ENCODE measurements around the gene JCAD.

The JCAD gene

DNA sequence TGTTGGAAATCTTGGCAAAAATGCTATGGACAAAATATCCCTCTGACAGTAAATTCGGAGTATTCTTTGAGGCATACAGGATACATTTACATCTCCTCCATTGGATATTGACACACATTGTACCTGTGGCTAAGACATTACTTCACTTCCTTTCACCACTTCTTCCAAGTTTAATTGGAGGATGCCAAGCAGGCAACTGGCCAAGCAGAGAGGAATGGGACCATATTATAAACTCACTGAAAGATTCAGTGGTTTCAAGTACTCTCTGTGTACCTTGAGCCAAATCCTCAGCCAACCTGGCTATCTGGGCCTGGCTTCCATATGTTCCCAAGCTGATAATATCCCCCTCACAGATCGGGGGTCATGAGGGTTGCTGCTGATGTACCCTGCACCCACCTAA is 14.7 kb upstream of the JCAD start:
- no peak for DNase-seq

DNA sequence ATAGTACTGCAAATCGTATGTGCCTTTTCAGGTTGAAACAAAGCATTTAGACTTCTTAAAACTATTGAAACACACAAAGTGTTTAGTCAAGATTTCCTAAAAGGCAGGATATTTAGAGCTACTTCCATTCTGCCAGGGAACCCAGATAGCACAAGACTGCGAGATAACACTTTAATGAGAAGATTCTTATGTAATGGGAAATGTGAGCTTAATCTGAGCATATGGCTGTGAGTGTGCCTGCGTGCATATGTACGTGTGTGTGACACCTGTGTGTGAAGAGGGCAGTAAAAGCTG is 14.3 kb upstream of the JCAD start:
- DNase-seq: no peak

DNA sequence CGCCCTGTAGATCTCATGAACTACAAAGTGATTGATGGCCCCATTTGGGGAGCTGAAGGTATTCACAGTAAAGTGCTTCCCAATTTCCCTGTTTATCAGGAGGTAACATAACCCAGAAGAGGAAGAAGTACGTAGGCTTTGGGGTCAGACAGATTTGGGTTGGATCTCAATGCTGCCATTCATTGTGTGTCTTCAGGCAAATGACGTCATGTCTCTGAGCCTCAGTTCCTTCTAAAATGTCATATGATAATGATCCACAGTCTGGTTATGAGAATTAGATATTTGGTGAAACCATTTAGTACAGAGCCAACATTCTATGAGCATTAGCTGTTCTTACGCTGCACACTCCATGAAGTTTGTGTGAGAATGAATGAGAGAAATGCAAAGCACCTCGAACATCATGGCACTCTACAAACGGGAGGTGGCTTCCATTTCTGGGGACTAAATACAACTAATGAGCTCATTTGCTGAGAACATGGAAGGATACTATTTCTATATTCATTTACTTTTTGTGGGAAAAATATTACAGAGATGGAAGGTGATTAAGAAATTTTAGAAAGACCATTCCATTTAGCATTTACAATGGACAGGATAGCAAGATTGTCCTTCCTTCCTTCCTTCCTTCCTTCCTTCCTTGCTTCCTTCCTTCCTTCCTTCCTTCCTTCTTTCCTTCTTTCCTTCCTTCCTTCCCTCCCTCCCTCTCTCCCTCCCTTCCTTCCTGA is 13.8 kb upstream of the JCAD start:
- DNase-seq: no peak

DNA sequence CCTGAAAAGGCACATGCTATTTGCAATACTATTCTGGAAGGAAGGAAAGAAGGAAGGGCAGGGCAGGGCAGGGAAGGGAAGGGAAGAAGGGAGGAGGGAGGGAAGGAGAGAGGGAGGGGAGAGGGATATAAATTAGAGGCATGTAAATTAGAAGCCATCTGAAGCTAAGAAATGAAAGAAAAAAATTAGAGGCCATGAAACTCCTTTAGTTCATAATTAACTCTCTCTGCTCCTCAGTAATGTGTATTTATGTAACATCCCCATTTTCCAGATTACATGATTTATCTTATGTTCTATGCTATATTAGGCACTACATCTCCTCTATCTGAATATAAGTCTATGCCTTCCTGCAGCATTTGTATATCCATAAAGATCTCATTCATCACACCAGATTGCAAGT is 12.7 kb upstream of the JCAD start:
- no peak for DNase-seq

DNA sequence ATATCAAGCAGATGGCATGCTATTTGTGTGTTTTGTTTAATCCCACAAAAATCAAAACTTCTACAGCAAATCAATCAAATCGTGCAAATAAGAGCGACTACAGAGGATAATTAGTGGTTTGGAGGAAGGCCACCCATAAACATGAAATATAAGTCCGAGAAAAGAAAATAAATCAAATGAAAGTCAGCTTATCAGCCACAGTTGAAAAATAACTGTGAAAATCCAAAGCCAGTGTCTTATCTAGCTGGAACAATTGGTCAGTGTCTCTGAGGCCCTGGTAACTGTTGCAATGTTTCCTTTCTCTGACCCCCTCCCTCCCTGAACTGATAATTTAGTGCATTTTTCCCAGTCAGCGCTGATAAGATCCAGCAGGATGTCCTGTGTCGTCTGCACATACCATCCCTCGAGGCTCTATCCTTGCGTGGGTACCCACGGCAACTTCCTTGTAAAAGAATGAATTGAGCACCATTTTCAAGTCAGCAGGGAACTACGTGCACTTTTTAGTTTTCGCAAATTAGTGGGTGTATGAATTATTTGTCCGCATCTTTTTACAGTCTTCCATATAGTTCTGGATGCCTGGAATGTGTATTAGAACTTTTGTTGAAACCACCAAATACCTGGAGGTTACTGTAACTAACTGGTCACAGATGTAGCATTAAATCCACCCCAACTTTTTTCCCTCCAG is 10.8 kb upstream of the JCAD start:
- no peak for DNase-seq

DNA sequence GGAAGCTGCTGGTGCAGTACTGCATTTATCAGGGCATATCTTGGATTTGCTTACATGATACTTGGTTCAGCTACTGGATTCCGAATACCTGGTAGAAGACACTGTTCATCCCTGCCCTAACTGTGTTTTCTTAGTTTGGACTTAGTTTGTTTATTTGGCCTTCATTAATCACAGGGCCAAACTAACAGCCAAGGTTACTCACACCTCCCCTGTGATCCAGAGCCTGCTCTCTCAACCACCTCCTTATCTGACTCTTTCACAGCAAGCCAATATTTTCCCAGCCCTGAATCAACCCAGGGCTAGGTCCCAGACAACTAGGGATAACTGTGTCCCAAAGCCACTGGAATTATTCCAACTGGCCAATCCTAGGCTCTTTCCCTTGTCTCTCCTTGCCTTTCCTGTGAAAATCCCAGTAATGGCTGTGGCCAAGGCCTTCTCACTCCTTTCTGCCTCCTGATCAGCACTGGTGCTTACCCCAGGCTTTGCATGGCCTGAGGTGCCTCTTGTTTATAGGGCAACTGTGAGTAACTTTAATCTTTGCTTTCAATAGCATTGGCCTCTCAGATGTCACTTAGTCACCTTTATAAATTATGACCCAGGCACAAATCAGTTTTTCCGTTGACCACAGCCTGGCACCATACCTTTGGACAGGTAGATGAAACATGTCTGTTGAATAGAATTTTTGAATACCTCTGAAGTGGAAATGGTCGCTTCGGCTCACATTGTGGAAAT is 9.3 kb upstream of the JCAD start:
- DNase-seq: no peak

DNA sequence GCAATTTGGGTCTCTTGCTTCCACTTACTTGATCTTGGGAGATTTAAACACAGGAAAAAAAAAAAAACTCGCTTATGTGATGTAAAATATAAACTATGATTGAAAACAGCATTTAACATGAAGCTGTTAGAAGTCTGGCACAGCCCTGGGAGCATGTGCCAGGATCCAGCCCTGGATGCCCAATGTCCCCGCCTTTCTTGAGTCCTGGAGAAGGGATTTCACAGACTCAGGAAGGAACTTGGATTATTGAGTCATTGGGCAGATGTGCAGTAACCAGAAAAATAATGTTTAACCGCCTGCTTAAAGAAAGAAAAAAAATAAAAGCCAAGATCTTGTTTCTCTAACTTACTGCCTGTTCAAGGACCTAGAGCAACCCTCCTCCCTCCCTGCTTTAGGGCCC is 3.7 kb upstream of the JCAD start:
- DNase-seq: no peak

DNA sequence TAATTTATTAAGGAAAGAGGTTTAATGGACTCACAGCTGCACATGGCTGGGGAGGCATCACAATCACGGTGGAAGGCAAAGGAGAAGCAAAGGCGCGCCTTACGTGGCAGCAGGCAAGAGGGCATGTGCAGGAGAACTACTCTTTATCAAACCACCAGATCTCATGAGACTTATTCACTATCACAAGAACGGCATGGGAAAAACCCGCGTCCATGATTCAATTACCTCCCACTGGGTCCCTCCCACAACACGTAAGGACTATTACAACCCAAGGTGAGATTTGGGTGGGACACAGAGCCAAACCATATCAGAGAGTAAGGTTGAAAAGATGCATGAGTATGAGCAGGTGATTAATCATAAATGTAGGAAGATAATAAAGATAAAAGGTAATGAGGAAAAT is 3.2 kb upstream of the JCAD start:
- DNase-seq: no peak

DNA sequence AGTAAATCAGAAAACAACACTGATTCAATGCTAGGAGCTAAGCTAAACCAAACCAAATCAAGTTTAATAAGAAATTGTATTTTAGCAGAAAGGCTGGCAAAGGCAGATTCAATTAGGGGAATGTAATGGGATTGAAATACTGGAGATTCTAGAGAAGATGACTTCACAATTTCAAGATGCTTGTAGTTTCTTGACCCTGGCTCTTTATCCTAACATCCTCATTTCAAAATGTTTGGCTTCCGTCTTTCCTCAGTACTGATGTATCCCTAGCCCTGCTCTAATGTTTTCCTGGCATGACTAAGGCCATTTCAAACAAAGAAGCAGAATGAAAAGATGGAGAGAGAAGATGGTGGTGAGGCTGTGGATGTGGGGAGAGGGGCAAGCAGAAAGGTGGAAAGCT is 2.7 kb upstream of the JCAD start:
- DNase-seq: no peak

DNA sequence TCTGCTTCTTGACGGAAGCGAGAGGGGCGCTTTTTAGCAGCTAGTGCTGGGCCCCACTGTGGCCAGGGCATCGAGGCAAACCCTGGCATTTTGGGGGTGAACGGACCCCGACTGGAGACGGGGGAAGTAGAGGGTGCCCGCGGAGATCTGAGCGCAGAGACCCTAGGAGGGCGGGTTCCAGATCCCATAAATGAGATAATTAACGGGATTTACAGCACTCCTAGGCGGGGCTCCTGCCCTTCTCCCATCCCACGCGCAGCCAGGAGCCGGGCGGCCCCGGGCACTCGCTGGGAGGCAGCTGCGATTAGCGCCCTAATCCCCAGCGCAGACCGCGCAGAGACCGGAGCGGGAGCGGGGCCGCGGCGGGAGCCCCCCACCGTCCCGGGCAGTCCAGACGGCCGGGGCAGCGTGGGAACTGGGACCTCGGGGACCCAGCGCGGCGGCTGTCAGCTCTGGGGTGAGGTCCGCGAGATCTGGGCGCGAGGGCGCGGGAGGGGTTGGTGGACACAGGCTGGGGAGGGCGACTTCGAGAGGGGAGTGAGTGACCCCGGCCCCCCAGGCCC is 735 bp downstream of the JCAD start:
- DNase-seq: no peak

DNA sequence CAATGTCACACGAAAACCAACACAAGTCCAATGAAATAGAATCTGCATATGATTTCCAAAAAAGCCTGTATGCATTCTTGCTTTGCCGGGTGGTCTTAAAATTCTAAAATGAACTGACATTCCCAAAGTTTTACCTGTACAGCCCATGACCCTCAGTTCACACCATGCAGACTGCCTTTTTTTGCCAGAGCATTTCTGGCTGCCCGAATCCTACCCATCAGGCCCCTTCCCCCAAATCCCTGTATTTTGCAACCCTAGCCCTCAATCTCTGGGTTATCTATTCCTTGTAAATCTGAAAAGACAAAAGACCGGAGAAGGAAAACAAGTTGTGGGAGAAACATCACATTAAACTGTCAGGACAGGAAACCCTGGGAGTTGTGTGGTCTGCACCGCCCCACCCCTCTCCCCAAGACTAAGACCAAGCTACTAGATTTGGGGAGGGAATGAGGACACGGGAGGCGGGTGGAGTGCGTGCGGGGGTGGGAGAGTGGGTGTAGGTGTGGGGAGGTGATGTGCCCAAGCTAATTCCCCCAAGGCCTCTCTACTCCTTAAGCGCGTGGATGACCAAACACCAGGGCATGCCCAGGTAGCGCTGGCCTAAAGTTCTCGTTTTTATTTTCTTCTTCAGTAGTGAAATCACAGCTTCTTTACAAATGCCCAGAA is 1.4 kb downstream of the JCAD start:
- DNase-seq: no peak

DNA sequence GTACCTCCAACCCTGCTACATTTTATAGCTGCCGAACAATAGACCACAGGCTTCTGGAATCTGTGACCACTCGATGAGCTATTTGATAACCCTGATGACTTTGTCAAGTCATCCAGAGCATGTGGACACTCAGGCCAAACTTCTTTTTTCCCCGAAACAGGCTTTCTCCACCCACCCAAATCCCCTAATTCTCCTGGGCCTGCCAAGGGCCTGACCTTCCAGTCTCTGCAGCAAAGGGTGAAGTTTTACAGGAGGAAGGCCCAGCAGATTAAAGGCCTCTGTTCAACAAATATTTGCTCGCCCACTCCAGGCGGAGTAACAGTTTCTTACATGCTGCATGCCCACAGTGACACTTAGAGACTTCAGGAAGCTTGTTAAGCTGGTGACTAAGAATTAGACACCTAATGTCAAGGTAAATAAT is 2.0 kb downstream of the JCAD start:
- DNase-seq: no peak

DNA sequence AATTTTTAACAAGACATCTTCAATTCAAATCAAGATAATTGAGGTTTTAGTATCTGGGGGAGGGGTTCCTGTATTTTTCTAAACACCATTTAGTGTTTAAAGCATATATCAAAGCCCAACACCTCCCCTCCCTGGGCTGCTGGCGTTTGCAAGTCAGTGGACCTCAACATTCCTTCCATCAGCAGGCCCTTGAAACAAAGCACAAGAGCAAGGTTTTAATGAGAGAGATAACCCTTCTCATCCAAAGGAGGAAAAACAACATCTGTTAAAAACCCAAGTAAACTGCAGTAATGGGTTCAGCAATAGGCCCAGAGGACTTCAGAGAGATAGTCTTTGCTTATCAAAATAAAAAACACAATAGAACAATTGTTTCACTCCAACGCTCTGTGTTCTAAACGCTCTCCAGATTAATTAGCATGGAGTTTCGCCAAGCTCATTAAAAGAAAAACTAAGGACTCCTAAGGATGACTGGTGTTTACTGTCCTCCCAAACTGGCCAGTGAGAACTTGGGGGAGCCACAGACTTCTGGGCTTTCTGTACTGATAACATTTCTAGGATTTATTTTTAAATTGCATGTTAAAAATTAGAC is 2.5 kb downstream of the JCAD start:
- DNase-seq: no peak

DNA sequence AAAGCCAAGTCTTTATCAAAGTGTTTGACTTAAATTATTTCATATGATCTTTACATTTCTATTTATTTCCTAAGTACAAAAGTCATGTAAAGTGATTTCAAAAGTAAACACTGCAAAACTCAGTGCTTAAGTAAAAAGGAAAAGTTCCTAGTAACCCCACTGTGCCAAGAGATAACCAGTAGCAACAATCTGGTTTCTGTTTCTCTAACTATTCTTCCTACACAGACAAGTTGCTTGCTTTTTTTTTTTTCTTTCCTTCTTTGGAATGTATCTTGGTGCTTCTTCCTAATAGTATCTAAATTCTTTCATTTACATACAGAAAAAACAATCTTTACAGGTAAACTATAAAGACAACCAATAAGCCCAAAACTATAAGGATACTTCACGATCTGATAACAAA is 3.1 kb downstream of the JCAD start:
- DNase-seq: no peak

DNA sequence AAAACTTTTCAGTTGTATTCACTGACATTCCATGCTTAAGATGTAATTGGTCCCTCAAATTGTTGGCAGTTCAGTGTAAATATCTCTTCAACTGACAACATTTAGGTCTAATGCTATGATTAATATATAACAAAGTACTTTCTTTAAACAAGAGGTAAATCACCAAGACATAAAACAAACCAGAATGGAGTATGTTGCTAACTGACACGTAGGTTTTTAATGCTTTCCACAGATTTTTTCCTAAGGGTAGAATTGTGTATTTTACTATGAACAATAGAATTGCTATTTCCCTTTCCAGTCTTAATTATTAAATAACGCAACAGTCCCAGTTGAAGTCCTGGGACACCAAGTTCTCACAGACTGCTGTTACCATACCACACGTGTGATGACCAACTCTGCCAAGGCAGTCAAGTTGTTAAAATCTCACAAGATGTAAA is 4.1 kb downstream of the JCAD start:
- no peak for DNase-seq

DNA sequence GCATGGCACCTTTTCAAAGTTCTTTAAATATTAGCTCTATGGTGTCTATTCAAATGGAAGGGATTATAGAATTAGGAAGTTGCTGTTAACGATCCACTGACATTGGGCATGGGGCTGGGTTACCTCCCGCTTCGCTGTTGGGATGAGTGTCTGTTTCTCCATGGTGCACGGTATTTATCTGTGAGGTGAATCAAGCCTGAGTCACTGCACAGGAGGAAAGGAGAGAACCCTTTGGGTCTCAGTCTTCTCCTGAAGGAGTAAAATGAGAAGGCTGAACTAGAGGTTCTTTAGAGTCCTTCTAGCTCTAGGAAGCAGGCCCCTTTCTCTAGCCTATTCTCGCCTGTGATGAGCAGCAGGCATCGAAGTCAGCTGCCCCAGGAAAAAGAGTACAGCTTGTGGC is 7.3 kb downstream of the JCAD start:
- no peak for DNase-seq

DNA sequence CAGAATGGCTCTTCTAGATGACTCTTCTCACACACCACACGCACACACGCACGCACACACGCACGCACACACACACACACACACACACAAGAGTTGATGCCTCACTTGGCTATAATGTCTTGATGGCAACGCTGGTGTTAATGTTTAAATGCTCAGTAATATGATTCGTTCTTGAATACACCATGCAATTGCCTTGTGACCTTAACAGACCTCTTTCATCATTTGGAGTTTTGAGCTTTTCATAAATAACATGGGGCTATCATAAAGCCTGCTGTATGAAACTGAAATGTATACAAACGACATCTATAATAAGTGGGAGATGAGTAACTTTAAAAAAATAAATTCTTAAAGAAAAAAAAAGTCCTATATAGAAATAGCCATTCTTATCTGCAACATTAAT is 8.2 kb downstream of the JCAD start:
- no peak for DNase-seq

DNA sequence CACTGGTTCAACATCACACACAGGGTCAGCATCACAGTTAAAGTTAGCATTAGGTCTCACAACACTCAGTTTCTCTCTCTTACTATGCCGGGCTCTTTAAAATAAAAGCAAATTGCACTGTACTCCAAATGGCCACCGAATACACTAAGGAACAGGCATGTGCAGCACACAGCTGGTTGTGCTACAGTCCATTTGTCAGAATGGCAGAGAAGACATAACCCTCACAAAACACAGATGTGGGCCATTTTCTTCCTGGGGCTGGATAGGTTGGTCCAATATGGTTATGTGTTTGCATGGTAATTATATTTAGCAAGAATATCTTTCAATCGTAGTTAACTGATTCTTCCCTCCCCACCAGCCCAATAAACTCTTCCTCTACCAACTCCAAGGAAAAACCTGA is 9.0 kb downstream of the JCAD start:
- no peak for DNase-seq

DNA sequence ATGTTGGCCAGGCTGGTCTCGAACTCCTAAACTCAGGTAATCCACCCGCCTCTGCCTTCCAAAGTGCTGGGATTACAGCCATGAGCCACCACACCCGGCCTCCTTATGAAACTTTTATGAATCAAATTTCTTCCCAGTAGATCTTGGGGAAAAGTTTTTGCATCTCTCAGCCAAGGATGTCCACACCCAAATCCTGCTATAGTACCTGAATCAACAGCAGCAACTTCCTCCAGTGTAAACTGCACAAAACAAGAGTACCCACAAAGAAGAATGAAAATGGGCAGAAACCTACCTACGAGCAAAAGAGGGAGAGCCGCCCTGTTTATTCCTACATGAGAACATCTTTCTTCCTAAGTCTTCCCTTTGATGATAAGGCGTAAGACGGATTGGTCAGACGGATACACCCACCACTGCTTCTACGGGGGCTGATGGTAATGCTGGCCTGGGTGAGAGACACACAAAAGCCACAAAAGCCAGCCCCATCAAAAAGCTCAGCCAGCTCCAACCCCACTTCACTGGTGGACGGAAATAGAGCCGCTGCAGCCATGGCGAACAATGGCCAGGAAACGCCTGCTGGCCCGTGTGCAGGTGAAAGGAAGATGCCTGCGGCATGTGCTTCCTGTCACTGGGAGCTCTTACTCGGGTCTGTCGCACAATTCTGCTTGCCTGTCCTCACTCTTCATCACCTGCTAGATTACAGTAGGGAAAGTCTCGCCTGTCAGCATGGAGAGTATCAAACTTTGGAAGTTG is 10.4 kb downstream of the JCAD start:
- no peak for DNase-seq

DNA sequence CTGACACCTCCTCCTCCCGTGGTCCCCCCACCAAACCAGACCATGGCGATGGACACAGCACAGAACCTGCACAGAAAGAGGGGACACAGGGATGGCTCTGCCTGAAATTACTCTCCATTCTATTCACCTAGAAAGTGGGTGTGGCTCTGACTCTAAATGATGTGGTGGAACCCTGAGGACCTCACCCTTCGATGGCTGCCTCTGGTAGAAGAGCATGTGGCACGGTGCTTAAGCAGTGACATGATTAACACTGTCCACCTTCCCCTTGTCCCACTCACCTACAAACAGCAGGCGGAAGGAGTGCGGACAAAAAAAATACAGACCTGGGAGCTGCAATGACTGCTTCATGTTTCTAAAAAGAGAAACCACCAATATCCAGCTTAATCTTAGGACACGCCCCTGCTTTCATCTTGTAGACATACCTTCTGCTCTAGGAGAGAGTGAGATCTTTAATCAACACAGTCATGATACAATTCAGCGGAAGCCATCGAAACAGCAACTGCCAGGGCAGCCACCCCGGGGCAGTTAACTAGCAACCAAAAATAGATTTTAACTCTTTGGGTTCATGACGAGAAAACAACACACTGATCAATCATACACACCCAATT is 11.4 kb downstream of the JCAD start:
- DNase-seq: no peak

DNA sequence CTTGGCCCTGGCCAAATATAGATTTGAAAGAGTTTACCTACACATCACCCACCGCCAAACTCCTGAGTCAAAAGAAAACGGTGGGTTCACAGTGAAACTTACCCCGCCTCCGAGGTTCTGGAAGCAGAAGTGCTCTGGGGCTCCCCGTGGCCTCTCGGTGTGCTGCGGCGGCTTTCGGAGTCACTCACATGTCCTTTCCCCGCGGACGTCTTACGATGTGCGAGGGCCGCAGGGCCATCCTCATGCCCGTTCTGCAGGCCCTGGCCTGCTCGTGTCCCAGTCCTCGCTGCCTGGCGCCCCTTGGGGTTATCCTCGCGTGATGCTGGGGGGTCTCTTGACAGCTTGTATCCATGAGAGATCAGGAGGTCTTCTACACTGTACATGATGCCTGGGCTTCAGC is 12.0 kb downstream of the JCAD start:
- no peak for DNase-seq

DNA sequence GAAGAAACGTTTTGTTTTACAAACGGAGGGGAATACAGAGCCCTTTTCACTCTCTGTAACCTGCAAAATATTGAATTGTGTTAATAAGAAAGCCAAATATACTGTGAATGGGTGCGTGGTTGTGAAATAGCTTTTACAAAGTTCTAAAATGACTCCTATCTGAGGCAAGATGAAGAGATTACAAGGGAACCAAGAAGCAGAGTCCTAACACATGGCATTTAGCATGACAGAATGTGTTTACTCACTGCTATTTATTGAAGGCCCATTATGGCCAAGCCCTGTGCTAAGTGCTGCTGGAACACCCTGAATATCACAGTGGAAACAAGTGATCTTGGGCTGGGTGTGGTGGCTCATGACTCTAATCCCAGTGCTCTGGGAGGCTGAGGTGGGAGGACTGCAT is 12.9 kb downstream of the JCAD start:
- DNase-seq: no peak
